Measurements from ENCODE around the gene ZNF841. TPM values are rescaled to one million over a fixed set of nuclear protein-coding genes. Genes with fewer than 3 reads are reported as not detected.

ZNF841 gene
- total RNA-seq, 1 donor from 2014 or later, result 37.8 TPM

- peak overlapping the region; percentile 93 for H3K9ac ChIP-seq (ENCODE audit: low read length)
- H3K4me3 ChIP-seq (ENCODE audit: insufficient read depth, low read depth, low read length), result peak overlapping the region; percentile 98
- H2AFZ ChIP-seq (ENCODE audit: low read depth, low read length), result peak overlapping the region; percentile 94
- no peaks in the 10 kb centered on the region for H3K27me3 Mint-ChIP-seq (ENCODE audit: low read depth, unreplicated experiment)
- peak overlapping the region; percentile 89 for H3K27ac Mint-ChIP-seq (ENCODE audit: unreplicated experiment)
- H3K4me1 ChIP-seq (ENCODE audit: insufficient read depth, low read length), result no peaks in the 10 kb centered on the region
- peaks cover 59% of the 10 kb centered on the region for H3K9me3 Mint-ChIP-seq (ENCODE audit: unreplicated experiment)
- H4K20me1 ChIP-seq (ENCODE audit: insufficient read depth, low read length), result no peaks in the 10 kb centered on the region
- peaks cover 50% of the 10 kb centered on the region for H3K36me3 Mint-ChIP-seq (ENCODE audit: low read depth, unreplicated experiment)
- peaks cover 8% of the 10 kb centered on the region for H3K4me1 Mint-ChIP-seq (ENCODE audit: low read depth, unreplicated experiment)
- DNase-seq (ENCODE audit: low read depth) (peak; percentile 16), FAIRE-seq (no peak)
- peak overlapping the region; percentile 97 for H3K4me2 ChIP-seq (ENCODE audit: low read length)
- no peaks in the 10 kb centered on the region for H3K27me3 ChIP-seq (ENCODE audit: insufficient read depth, low read length)
- peak overlapping the region; percentile 97 for H3K4me3 Mint-ChIP-seq (ENCODE audit: unreplicated experiment)
- TF ChIP-seq EZH2 (IDR thresholded peaks at IDR 0.05; ENCODE audit: insufficient read depth, low read length), result no peak
- no peak for TF ChIP-seq CTCF (IDR thresholded peaks at IDR 0.05; ENCODE audit: insufficient read depth, low read depth, low read length)
- peak overlapping the region; percentile 60 for H3K27ac ChIP-seq (ENCODE audit: low read depth, low read length)
- peaks cover 46% of the 10 kb centered on the region for H3K79me2 ChIP-seq (ENCODE audit: insufficient read depth, low read length)
- H3K36me3 ChIP-seq (ENCODE audit: insufficient read depth, low read length), result no peaks in the 10 kb centered on the region
- peaks cover 18% of the 10 kb centered on the region for H3K9me3 ChIP-seq (ENCODE audit: insufficient read depth, low read depth, low read length)
Measured at GRCh38 chr19:52138278-52138982, 42.9 kb upstream of the ZNF841 start.

GRCh38 chr19:52120286-52120685 is 24.7 kb upstream of the ZNF841 start:
- H3K4me3 Mint-ChIP-seq (ENCODE audit: unreplicated experiment), result no peak overlapping the region
- no peak overlapping the region for H3K4me2 ChIP-seq (ENCODE audit: low read length)
- H3K9me3 Mint-ChIP-seq (ENCODE audit: unreplicated experiment), result peaks cover 81% of the 10 kb centered on the region
- H3K79me2 ChIP-seq (ENCODE audit: insufficient read depth, low read length), result peaks cover 2% of the 10 kb centered on the region
- H4K20me1 ChIP-seq (ENCODE audit: insufficient read depth, low read length), result no peaks in the 10 kb centered on the region
- H3K27me3 Mint-ChIP-seq (ENCODE audit: low read depth, unreplicated experiment), result no peaks in the 10 kb centered on the region
- H3K27me3 ChIP-seq (ENCODE audit: insufficient read depth, low read length), result no peaks in the 10 kb centered on the region
- H3K9ac ChIP-seq (ENCODE audit: low read length), result no peak overlapping the region
- H3K27ac ChIP-seq (ENCODE audit: low read depth, low read length), result no peak overlapping the region
- H3K4me1 Mint-ChIP-seq (ENCODE audit: low read depth, unreplicated experiment), result no peaks in the 10 kb centered on the region
- peaks cover 53% of the 10 kb centered on the region for H3K9me3 ChIP-seq (ENCODE audit: insufficient read depth, low read depth, low read length)
- H2AFZ ChIP-seq (ENCODE audit: low read depth, low read length), result no peak overlapping the region
- no peak for TF ChIP-seq EZH2 (IDR thresholded peaks at IDR 0.05; ENCODE audit: insufficient read depth, low read length)
- no peak for TF ChIP-seq CTCF (IDR thresholded peaks at IDR 0.05; ENCODE audit: insufficient read depth, low read depth, low read length)
- peaks cover 44% of the 10 kb centered on the region for H3K36me3 ChIP-seq (ENCODE audit: insufficient read depth, low read length)
- no peak overlapping the region for H3K27ac Mint-ChIP-seq (ENCODE audit: unreplicated experiment)
- no peaks in the 10 kb centered on the region for H3K4me1 ChIP-seq (ENCODE audit: insufficient read depth, low read length)
- peaks cover 91% of the 10 kb centered on the region for H3K36me3 Mint-ChIP-seq (ENCODE audit: low read depth, unreplicated experiment)
- no peak for DNase-seq (ENCODE audit: low read depth)
- H3K4me3 ChIP-seq (ENCODE audit: insufficient read depth, low read depth, low read length), result no peak overlapping the region
- no peak for FAIRE-seq

- Histone ChIP-seq H3K4me3 (ENCODE audit: insufficient read depth, low read depth, low read length) (no peak overlapping the region), H3K27ac (ENCODE audit: low read depth, low read length) (no peak overlapping the region), H3K36me3 (ENCODE audit: insufficient read depth, low read length) (peaks cover 27% of the 10 kb centered on the region), H3K9ac (ENCODE audit: low read length) (no peak overlapping the region), H3K4me1 (ENCODE audit: insufficient read depth, low read length) (no peaks in the 10 kb centered on the region), H3K9me3 (ENCODE audit: insufficient read depth, low read depth, low read length) (peaks cover 79% of the 10 kb centered on the region), H3K27me3 (ENCODE audit: insufficient read depth, low read length) (no peaks in the 10 kb centered on the region), H4K20me1 (ENCODE audit: insufficient read depth, low read length) (no peaks in the 10 kb centered on the region), H3K4me2 (ENCODE audit: low read length) (no peak overlapping the region), H2AFZ (ENCODE audit: low read depth, low read length) (no peak overlapping the region), H3K79me2 (ENCODE audit: insufficient read depth, low read length) (peaks cover 2% of the 10 kb centered on the region)
- no peak for TF ChIP-seq EZH2 (IDR thresholded peaks at IDR 0.05; ENCODE audit: insufficient read depth, low read length)
- no peak for TF ChIP-seq CTCF (IDR thresholded peaks at IDR 0.05; ENCODE audit: insufficient read depth, low read depth, low read length)
- Mint-ChIP-seq H3K9me3 (ENCODE audit: unreplicated experiment) (peaks cover 90% of the 10 kb centered on the region), H3K4me3 (ENCODE audit: unreplicated experiment) (no peak overlapping the region), H3K36me3 (ENCODE audit: low read depth, unreplicated experiment) (peaks cover 84% of the 10 kb centered on the region), H3K27me3 (ENCODE audit: low read depth, unreplicated experiment) (no peaks in the 10 kb centered on the region), H3K4me1 (ENCODE audit: low read depth, unreplicated experiment) (no peaks in the 10 kb centered on the region), H3K27ac (ENCODE audit: unreplicated experiment) (no peak overlapping the region)
- DNase-seq (ENCODE audit: low read depth) (no peak), FAIRE-seq (peak; percentile 71)
Measured at GRCh38 chr19:52115526-52116053, 20.0 kb upstream of the ZNF841 start.

Measured in astrocyte (in vitro differentiated cells and primary cell).